Measurements from ENCODE around the gene PRKAA2.

PRKAA2 gene

GRCh38 chr1:56696663-56697062, 51.5 kb downstream of the PRKAA2 start:
- Histone ChIP-seq H3K36me3 (ENCODE audit: insufficient read depth, low read length) (no peaks in the 10 kb centered on the region), H3K9ac (ENCODE audit: low read depth, low read length) (no peak overlapping the region), H3K27ac (ENCODE audit: low read length) (no peak overlapping the region), H3K9me3 (ENCODE audit: insufficient read depth, low read length, severe bottlenecking) (no peaks in the 10 kb centered on the region), H2AFZ (ENCODE audit: low read depth, low read length) (no peak overlapping the region), H4K20me1 (ENCODE audit: insufficient read depth, low read length) (no peaks in the 10 kb centered on the region), H3K4me1 (ENCODE audit: insufficient read depth, low read length) (no peaks in the 10 kb centered on the region), H3K4me3 (ENCODE audit: low read depth in 1 of 2, low read length in 2 of 2) (no peak overlapping the region), H3K27me3 (ENCODE audit: insufficient read depth, low read length, poor library complexity) (peaks cover 3% of the 10 kb centered on the region), H3K79me2 (ENCODE audit: insufficient read depth, low read length) (no peaks in the 10 kb centered on the region), H3K4me2 (ENCODE audit: insufficient read depth, low read length) (no peak overlapping the region)
- TF ChIP-seq EZH2 (IDR thresholded peaks at IDR 0.05; ENCODE audit: borderline replicate concordance, low read depth, low read length, severe bottlenecking), result no peak
- no peak for TF ChIP-seq CTCF (IDR thresholded peaks at IDR 0.05; ENCODE audit: borderline replicate concordance, extremely low read depth, low read length, poor library complexity, severe bottlenecking)
- DNase-seq (no peak), ATAC-seq (ENCODE audit: insufficient read depth, low read depth) (no peak)

GRCh38 chr1:56703747-56704146, 58.6 kb downstream of the PRKAA2 start:
- TF ChIP-seq EZH2 (IDR thresholded peaks at IDR 0.05; ENCODE audit: borderline replicate concordance, low read depth, low read length, severe bottlenecking), result no peak
- TF ChIP-seq CTCF (IDR thresholded peaks at IDR 0.05; ENCODE audit: borderline replicate concordance, extremely low read depth, low read length, poor library complexity, severe bottlenecking), result no peak
- Histone ChIP-seq H4K20me1 (ENCODE audit: insufficient read depth, low read length) (no peaks in the 10 kb centered on the region), H3K27ac (ENCODE audit: low read length) (no peak overlapping the region), H3K4me3 (ENCODE audit: low read depth in 1 of 2, low read length in 2 of 2) (no peak overlapping the region), H3K9ac (ENCODE audit: low read depth, low read length) (no peak overlapping the region), H2AFZ (ENCODE audit: low read depth, low read length) (no peak overlapping the region), H3K9me3 (ENCODE audit: insufficient read depth, low read length, severe bottlenecking) (no peaks in the 10 kb centered on the region), H3K4me1 (ENCODE audit: insufficient read depth, low read length) (no peaks in the 10 kb centered on the region), H3K4me2 (ENCODE audit: insufficient read depth, low read length) (no peak overlapping the region), H3K36me3 (ENCODE audit: insufficient read depth, low read length) (no peaks in the 10 kb centered on the region), H3K27me3 (ENCODE audit: insufficient read depth, low read length, poor library complexity) (peaks cover 8% of the 10 kb centered on the region), H3K79me2 (ENCODE audit: insufficient read depth, low read length) (no peaks in the 10 kb centered on the region)
- no peak for ATAC-seq (ENCODE audit: insufficient read depth, low read depth)
- DNase-seq, result no peak

GRCh38 chr1:56707379-56707778, 62.3 kb downstream of the PRKAA2 start:
- no peak overlapping the region for H2AFZ ChIP-seq (ENCODE audit: low read depth, low read length)
- no peak overlapping the region for H3K27ac ChIP-seq (ENCODE audit: low read length)
- DNase-seq, result no peak
- no peak overlapping the region for H3K9ac ChIP-seq (ENCODE audit: low read depth, low read length)
- no peak for ATAC-seq (ENCODE audit: insufficient read depth, low read depth)
- H4K20me1 ChIP-seq (ENCODE audit: insufficient read depth, low read length), result no peaks in the 10 kb centered on the region
- peaks cover 20% of the 10 kb centered on the region for H3K27me3 ChIP-seq (ENCODE audit: insufficient read depth, low read length, poor library complexity)
- no peaks in the 10 kb centered on the region for H3K4me1 ChIP-seq (ENCODE audit: insufficient read depth, low read length)
- no peaks in the 10 kb centered on the region for H3K9me3 ChIP-seq (ENCODE audit: insufficient read depth, low read length, severe bottlenecking)
- H3K79me2 ChIP-seq (ENCODE audit: insufficient read depth, low read length), result no peaks in the 10 kb centered on the region
- H3K4me2 ChIP-seq (ENCODE audit: insufficient read depth, low read length), result no peak overlapping the region
- H3K36me3 ChIP-seq (ENCODE audit: insufficient read depth, low read length), result no peaks in the 10 kb centered on the region
- H3K4me3 ChIP-seq (ENCODE audit: low read depth in 1 of 2, low read length in 2 of 2), result no peak overlapping the region
- TF ChIP-seq CTCF (IDR thresholded peaks at IDR 0.05; ENCODE audit: borderline replicate concordance, extremely low read depth, low read length, poor library complexity, severe bottlenecking), result no peak
- TF ChIP-seq EZH2 (IDR thresholded peaks at IDR 0.05; ENCODE audit: borderline replicate concordance, low read depth, low read length, severe bottlenecking), result no peak
